Cardiac fibroblast (primary cell): ENCODE measurements around the gene OSCP1.

Source experiments
- DNase-seq, 2 donors: peaks; one replicate each; pipeline versions ENCODE4 v3.0.0 to v3.0.0-alpha.2; 2010; ENCODE audit warnings: low read depth in 2 of 2
- H3K4me3 ChIP-seq, 2 donors: replicated peaks in 1 of 2; 1 replicate in 1 of 2; 2 replicates in 1 of 2; pipeline ENCODE4 v1.5.1; 2011; ENCODE audit warnings: low read depth in 2 of 2, low read length in 2 of 2, mild to moderate bottlenecking in 2 of 2, moderate library complexity in 1 of 2
- CTCF ChIP-seq: IDR thresholded peaks from one replicate; pipeline ENCODE4 v1.5.1; 2011; ENCODE audit warnings: low read depth, mild to moderate bottlenecking, low read length, inconsistent platforms

OSCP1 gene

DNA sequence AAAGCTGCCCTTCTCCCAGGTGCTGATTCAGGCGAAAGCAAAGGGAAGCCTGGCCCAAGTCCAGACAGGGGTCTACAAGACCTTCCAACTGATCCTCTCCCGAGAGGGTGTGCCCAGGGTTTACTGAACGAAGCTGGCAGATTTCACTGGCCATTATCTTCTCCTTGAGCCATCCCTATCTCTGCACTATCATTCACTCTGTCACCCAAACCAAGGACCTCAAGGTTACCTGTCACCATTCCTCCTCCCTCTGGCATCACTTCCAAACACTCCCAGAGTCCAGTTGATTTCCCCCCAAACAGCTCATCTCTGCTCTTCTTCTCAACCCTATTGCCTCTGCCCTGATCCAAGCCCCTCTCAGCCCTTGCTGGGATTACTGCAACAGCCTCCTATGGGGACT is 69.5 kb downstream of the OSCP1 start:
- H3K4me3 ChIP-seq: no peak overlapping the region
- no peak for DNase-seq
- TF ChIP-seq CTCF: no peak

GRCh38 chr1:36380143-36380619 is 70.1 kb downstream of the OSCP1 start:
- DNase-seq: no peak
- H3K4me3 ChIP-seq: no peak overlapping the region
- no peak for TF ChIP-seq CTCF

- TF ChIP-seq CTCF: no peak
- DNase-seq: no peak
- no peak overlapping the region for H3K4me3 ChIP-seq
Observed at GRCh38 chr1:36377791-36378492, 72.3 kb downstream of the OSCP1 start.

- no peak overlapping the region for H3K4me3 ChIP-seq
- no peak for TF ChIP-seq CTCF
- no peak for DNase-seq
Observed at GRCh38 chr1:36372617-36373016, 77.6 kb downstream of the OSCP1 start.

GRCh38 chr1:36369061-36369861 is 81.0 kb downstream of the OSCP1 start:
- peak; percentile 76 for DNase-seq
- TF ChIP-seq CTCF: peak; percentile 92
- no peak overlapping the region for H3K4me3 ChIP-seq
